GM18526 (cell line): ENCODE results near the gene EIF3I.

Experiments
- POLR2A ChIP-seq: IDR thresholded peaks from 3 replicates; pipeline ENCODE4 v1.6.1; 2011; ENCODE audit not compliant: insufficient read length; ENCODE audit errors: extremely low read depth

EIF3I gene

GRCh38 chr1:32194984-32195383 lies 27.2 kb upstream of the EIF3I start:
- TF ChIP-seq POLR2A = no peak

- no peak for TF ChIP-seq POLR2A
Observed at GRCh38 chr1:32195531-32195930, 26.7 kb upstream of the EIF3I start.

GRCh38 chr1:32195972-32196823 lies 26.0 kb upstream of the EIF3I start:
- no peak for TF ChIP-seq POLR2A

- TF ChIP-seq POLR2A = no peak
Observed at GRCh38 chr1:32197074-32197473, 25.1 kb upstream of the EIF3I start.

GRCh38 chr1:32197837-32198236 lies 24.4 kb upstream of the EIF3I start:
- TF ChIP-seq POLR2A = no peak

GRCh38 chr1:32198237-32199042 lies 23.8 kb upstream of the EIF3I start:
- no peak for TF ChIP-seq POLR2A

GRCh38 chr1:32199043-32199716 lies 23.0 kb upstream of the EIF3I start:
- no peak for TF ChIP-seq POLR2A

GRCh38 chr1:32199717-32200072 lies 22.5 kb upstream of the EIF3I start:
- TF ChIP-seq POLR2A = no peak

- TF ChIP-seq POLR2A = peak; percentile 41
Observed at GRCh38 chr1:32200226-32201010, 21.8 kb upstream of the EIF3I start, which contains the start of gene CCDC28B. TSS of gene CCDC28B (plus strand) at chr1:32200595. CDS start at chr1:32201936, 1,341 bp downstream.

GRCh38 chr1:32201011-32201855 lies 21.0 kb upstream of the EIF3I start:
- TF ChIP-seq POLR2A = no peak

GRCh38 chr1:32204943-32205361 lies 17.3 kb upstream of the EIF3I start:
- TF ChIP-seq POLR2A = no peak

- TF ChIP-seq POLR2A = peak; percentile 78
Observed at GRCh38 chr1:32205401-32206370, 16.5 kb upstream of the EIF3I start, which contains the start of gene IQCC. TSS of gene IQCC (plus strand) at chr1:32205671. CDS start at chr1:32205682, 11 bp downstream.

GRCh38 chr1:32208469-32208868 lies 13.7 kb upstream of the EIF3I start:
- TF ChIP-seq POLR2A = no peak

GRCh38 chr1:32208891-32209328 lies 13.3 kb upstream of the EIF3I start, which contains the start of gene DCDC2B:
TSS of gene DCDC2B (plus strand) at chr1:32209089. CDS start at chr1:32209094, 5 bp downstream.
- no peak for TF ChIP-seq POLR2A
